Keratinocyte (primary cell): ENCODE measurements around the gene CLPSL2. TPM values are rescaled to one million over a fixed set of nuclear protein-coding genes. Genes with fewer than 3 reads are reported as not detected.

Experiments used
- DNase-seq: peaks from one replicate; pipeline ENCODE4 v3.0.0-alpha.2; 2011; ENCODE audit warnings: low read depth, missing footprints, low spot score
- FAIRE-seq: peaks from 2 replicates; lab custom pipeline; 2011; peaks lifted over from hg19 to GRCh38; lab: Jason Lieb, UNC
- H2AFZ ChIP-seq: 2 replicates; pipeline ENCODE4 v1.6.0; 2012; ENCODE audit warnings: low read length, control low read depth, inconsistent platforms; ENCODE audit not compliant: control insufficient read depth
- H3K27ac ChIP-seq: 2 replicates; pipeline ENCODE4 v1.5.1; 2011; ENCODE audit warnings: low read length; ENCODE audit not compliant: control insufficient read depth, insufficient read depth
- H3K27me3 ChIP-seq: 3 replicates; pipeline ENCODE4 v1.6.0; 2011; ENCODE audit warnings: low read length; ENCODE audit not compliant: control insufficient read depth, insufficient read depth; ENCODE audit errors: extremely low read depth
- H3K36me3 ChIP-seq, 2 experiments: 2 replicates in 1 of 2; 3 replicates in 1 of 2; pipeline ENCODE4 v1.5.1; 2011; ENCODE audit warnings: low read length in 2 of 2, mild to moderate bottlenecking in 1 of 2; ENCODE audit not compliant: control insufficient read depth in 2 of 2, insufficient read depth in 2 of 2; ENCODE audit errors: extremely low read depth in 1 of 2
- H3K4me1 ChIP-seq: 3 replicates; pipeline ENCODE4 v1.5.1; 2011; ENCODE audit warnings: low read length; ENCODE audit not compliant: control insufficient read depth, insufficient read depth; ENCODE audit errors: extremely low read depth
- H3K4me2 ChIP-seq: 3 replicates; pipeline ENCODE4 v1.6.0; 2011; ENCODE audit warnings: low read depth, low read length; ENCODE audit not compliant: control insufficient read depth, insufficient read depth; ENCODE audit errors: extremely low read depth
- H3K4me3 ChIP-seq, 3 experiments: fragments of 200-600 bp in 1 of 3; sonication (generic) in 1 of 3; 2 replicates in 2 of 3; 3 replicates in 1 of 3; pipeline ENCODE4 v1.5.1; 2011 to 2016; ENCODE audit warnings: low read length in 3 of 3, mild to moderate bottlenecking in 3 of 3, control low read depth in 2 of 3, inconsistent platforms in 1 of 3, low read depth in 1 of 3, mixed read lengths in 1 of 3, mixed run types in 1 of 3, moderate library complexity in 1 of 3; ENCODE audit not compliant: control insufficient read depth in 2 of 3, insufficient read depth in 2 of 3; ENCODE audit errors: extremely low read depth in 1 of 3
- H3K79me2 ChIP-seq: 2 replicates; pipeline ENCODE4 v1.6.0; 2012; ENCODE audit warnings: low read length; ENCODE audit not compliant: control insufficient read depth, insufficient read depth
- H3K9ac ChIP-seq: 3 replicates; pipeline ENCODE4 v1.6.0; 2011; ENCODE audit warnings: low read length; ENCODE audit not compliant: control insufficient read depth, insufficient read depth; ENCODE audit errors: extremely low read depth
- H3K9me1 ChIP-seq: 3 replicates; pipeline ENCODE4 v1.6.0; 2011; ENCODE audit warnings: low read length; ENCODE audit not compliant: control insufficient read depth, insufficient read depth; ENCODE audit errors: extremely low read depth
- H3K9me3 ChIP-seq: 2 replicates; pipeline ENCODE4 v1.5.1; 2012; ENCODE audit warnings: low read depth, low read length; ENCODE audit not compliant: control insufficient read depth
- H4K20me1 ChIP-seq: 3 replicates; pipeline ENCODE4 v1.6.0; 2011; ENCODE audit warnings: low read length; ENCODE audit not compliant: control insufficient read depth, insufficient read depth; ENCODE audit errors: extremely low read depth
- CTCF ChIP-seq, 3 experiments: IDR thresholded peaks in 1 of 3; conservative IDR thresholded peaks in 1 of 3; optimal IDR thresholded peaks in 1 of 3; 2 replicates in 2 of 3; 3 replicates in 1 of 3; pipeline versions ENCODE3 to v1.5.1; 2011; ENCODE audit warnings: low read length in 3 of 3, mild to moderate bottlenecking in 3 of 3, moderate library complexity in 2 of 3, control low read depth in 1 of 3, inconsistent platforms in 1 of 3; ENCODE audit not compliant: insufficient read depth in 2 of 3; ENCODE audit errors: extremely low read depth in 1 of 3
- EZH2 ChIP-seq: IDR thresholded peaks from one replicate; pipeline ENCODE4 v1.6.1; 2012; ENCODE audit warnings: inconsistent platforms, mild to moderate bottlenecking, low read length, moderate library complexity
- dilution Hi-C: fragments of 300-500 bp; cut with MboI; formaldehyde crosslinking; loops from one replicate; pipeline ENCODE4 v1.7.0; 2020; ENCODE audit warnings: low sequenced_read_pairs; ENCODE audit not compliant: extremely low pct_ligation_motif_present
- polyA plus RNA-seq, 5 experiments: library from polyadenylated mRNA; depleted of rRNA in 3 of 5; stranded (reverse) in 3 of 5; stranded (forward) in 1 of 5; unstranded in 1 of 5; fragments of >200 nt; gene quantifications; 1 replicate in 1 of 5; 2 replicates in 3 of 5; 3 replicates in 1 of 5; pipeline versions ENCODE4 v1.2.1 to v1.2.3, GENCODE V29; 2011 to 2012; ENCODE audit warnings: missing spikeins in 2 of 5, low read depth in 1 of 5, low replicate concordance in 1 of 5

Gene CLPSL2
- polyA plus RNA-seq, 1 donor (not counting 4 experiments of a cell fraction or from before 2014, with no cell fraction given), result not detected

- no peak overlapping the region for H3K27ac ChIP-seq
- no peaks in the 10 kb centered on the region for H3K36me3 ChIP-seq
- H3K27me3 ChIP-seq, result peaks cover 6% of the 10 kb centered on the region
- TF ChIP-seq EZH2, result no peak
- TF ChIP-seq CTCF (optimal IDR thresholded peaks at IDR 0.05 in 1 of 3, IDR thresholded peaks at IDR 0.05 in 1 of 3, conservative IDR thresholded peaks at IDR 0.05 in 1 of 3; ENCODE audit: extremely low read depth in 1 of 3, insufficient read depth in 2 of 3, low read length in 3 of 3), result no peak
- H3K9ac ChIP-seq, result no peak overlapping the region
- no peak overlapping the region for H3K4me3 ChIP-seq
- dilution Hi-C loops, result no loop called here
- H2AFZ ChIP-seq, result no peak overlapping the region
- DNase-seq (no peak), FAIRE-seq (no peak)
- no peaks in the 10 kb centered on the region for H3K79me2 ChIP-seq
- H3K9me1 ChIP-seq, result no peaks in the 10 kb centered on the region
- no peak overlapping the region for H3K4me2 ChIP-seq
- H3K4me1 ChIP-seq, result no peaks in the 10 kb centered on the region
- H3K9me3 ChIP-seq, result no peaks in the 10 kb centered on the region
- H4K20me1 ChIP-seq, result peaks cover 5% of the 10 kb centered on the region
These were observed 24.8 kb downstream of the CLPSL2 start for GRCh38 chr6:35801148-35801547.

- FAIRE-seq, result no peak
- Histone ChIP-seq H3K9me1 (no peaks in the 10 kb centered on the region), H3K79me2 (no peaks in the 10 kb centered on the region), H3K36me3 (no peaks in the 10 kb centered on the region), H3K9me3 (no peaks in the 10 kb centered on the region), H3K4me1 (no peaks in the 10 kb centered on the region), H3K4me3 (peak within 1 kb of the TSS in 1 of 3 experiments; percentile 7), H3K9ac (no peak within 1 kb of the TSS), H4K20me1 (peaks cover 5% of the 10 kb centered on the region), H3K27ac (no peak within 1 kb of the TSS), H2AFZ (no peak within 1 kb of the TSS), H3K27me3 (peaks cover 6% of the 10 kb centered on the region), H3K4me2 (peak within 1 kb of the TSS; percentile 12)
- DNase-seq, result no peak
- TF ChIP-seq EZH2 (no peak), CTCF (optimal IDR thresholded peaks at IDR 0.05 in 1 of 3, IDR thresholded peaks at IDR 0.05 in 1 of 3, conservative IDR thresholded peaks at IDR 0.05 in 1 of 3; ENCODE audit: extremely low read depth in 1 of 3, insufficient read depth in 2 of 3, low read length in 3 of 3) (no peak)
- dilution Hi-C loops, result no loop called here
These were observed 28.8 kb downstream of the CLPSL2 start, which contains the start of gene LHFPL5 for GRCh38 chr6:35804996-35805736. Gene LHFPL5 (plus strand): TSS chr6:35805352. CDS start chr6:35805671, 319 bp downstream.
